Uterus (tissue), 2 donors: Measurements from ENCODE around the gene TNFRSF21.

Experiments used
- POLR2A ChIP-seq, 2 donors: fragments of 450-650 bp; IDR thresholded peaks; one replicate each; pipeline ENCODE4 v1.6.1; 2016; ENCODE audit warnings: antibody characterized with exemption in 2 of 2, mild to moderate bottlenecking in 1 of 2, moderate library complexity in 1 of 2
- TF ChIP-seq, protein P1 (sequence below), 4 experiments: fragments of 200-600 bp in 2 of 4; fragments of 450-650 bp in 2 of 4; sonication (generic) in 2 of 4; IDR thresholded peaks; one replicate each; pipeline ENCODE4 v1.5.1; 2016 to 2019; ENCODE audit warnings: antibody characterized with exemption in 4 of 4, mild to moderate bottlenecking in 2 of 4, moderate library complexity in 1 of 4

DNA sequence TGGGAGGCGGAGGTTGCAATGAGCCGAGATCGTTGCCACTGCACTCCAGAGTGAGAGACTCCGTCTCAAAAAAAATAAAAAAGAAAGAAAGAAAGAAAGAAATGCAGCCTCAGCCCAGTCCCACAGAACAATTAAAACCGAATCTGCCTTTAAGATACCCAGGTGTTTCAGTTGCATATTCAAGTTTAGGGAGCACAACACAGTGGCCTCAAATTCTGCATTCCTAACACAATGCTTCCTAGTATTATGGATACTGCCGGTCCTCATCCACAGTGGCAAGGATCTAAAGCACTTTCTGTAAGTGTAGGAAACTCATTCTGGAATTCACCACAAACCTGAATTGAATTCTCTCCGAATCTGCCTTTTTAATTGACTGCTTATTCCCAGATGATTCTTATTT is 80.5 kb downstream of the TNFRSF21 start:
- TF ChIP-seq, protein P1, sequence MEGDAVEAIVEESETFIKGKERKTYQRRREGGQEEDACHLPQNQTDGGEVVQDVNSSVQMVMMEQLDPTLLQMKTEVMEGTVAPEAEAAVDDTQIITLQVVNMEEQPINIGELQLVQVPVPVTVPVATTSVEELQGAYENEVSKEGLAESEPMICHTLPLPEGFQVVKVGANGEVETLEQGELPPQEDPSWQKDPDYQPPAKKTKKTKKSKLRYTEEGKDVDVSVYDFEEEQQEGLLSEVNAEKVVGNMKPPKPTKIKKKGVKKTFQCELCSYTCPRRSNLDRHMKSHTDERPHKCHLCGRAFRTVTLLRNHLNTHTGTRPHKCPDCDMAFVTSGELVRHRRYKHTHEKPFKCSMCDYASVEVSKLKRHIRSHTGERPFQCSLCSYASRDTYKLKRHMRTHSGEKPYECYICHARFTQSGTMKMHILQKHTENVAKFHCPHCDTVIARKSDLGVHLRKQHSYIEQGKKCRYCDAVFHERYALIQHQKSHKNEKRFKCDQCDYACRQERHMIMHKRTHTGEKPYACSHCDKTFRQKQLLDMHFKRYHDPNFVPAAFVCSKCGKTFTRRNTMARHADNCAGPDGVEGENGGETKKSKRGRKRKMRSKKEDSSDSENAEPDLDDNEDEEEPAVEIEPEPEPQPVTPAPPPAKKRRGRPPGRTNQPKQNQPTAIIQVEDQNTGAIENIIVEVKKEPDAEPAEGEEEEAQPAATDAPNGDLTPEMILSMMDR (IDR thresholded peaks at IDR 0.05): no peak
- TF ChIP-seq POLR2A (IDR thresholded peaks at IDR 0.05): no peak
